Astrocyte of the cerebellum (primary cell): ENCODE data around the gene INA.

Source experiments
- DNase-seq: peaks from one replicate; pipeline ENCODE4 v3.0.0-alpha.2; 2011; ENCODE audit warnings: low read depth
- H3K4me3 ChIP-seq: 2 replicates; pipeline ENCODE4 v1.5.1; 2011; ENCODE audit warnings: mild to moderate bottlenecking, low read depth, low read length, moderate library complexity
- in situ Hi-C: cut with HindIII; loops from 2 replicates; pipeline ENCODE4 v1.10.0; 2017; ENCODE audit warnings: low sequenced_read_pairs
- TF ChIP-seq, protein P1 (sequence below): IDR thresholded peaks from 2 replicates; pipeline ENCODE4 v1.5.1; 2012; ENCODE audit warnings: low read length, low read depth, moderate library complexity, mild to moderate bottlenecking; ENCODE audit errors: missing control alignments

INA gene

DNA sequence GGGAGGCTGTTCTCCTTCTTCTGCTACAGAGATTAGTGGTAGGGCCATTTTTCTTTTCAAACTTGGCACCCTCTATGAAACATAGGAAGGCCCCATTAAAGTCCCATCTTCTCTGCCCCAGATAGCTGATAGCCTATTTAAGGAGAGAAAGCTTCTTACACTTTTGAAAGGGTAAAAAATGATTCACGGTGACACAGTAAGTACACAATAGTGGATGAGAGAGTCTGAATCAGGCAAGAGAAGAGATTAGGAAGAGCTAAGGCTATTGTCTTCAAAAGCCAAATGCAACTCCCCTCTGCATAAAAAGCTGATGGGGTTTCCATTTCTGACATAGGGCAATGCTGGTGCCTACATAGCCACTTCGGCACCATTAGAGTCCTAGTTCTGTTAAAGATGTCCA, 3.6 kb downstream of the INA start:
- H3K4me3 ChIP-seq: no peak overlapping the region
- in situ Hi-C loops: no loop called here
- TF ChIP-seq, protein P1, sequence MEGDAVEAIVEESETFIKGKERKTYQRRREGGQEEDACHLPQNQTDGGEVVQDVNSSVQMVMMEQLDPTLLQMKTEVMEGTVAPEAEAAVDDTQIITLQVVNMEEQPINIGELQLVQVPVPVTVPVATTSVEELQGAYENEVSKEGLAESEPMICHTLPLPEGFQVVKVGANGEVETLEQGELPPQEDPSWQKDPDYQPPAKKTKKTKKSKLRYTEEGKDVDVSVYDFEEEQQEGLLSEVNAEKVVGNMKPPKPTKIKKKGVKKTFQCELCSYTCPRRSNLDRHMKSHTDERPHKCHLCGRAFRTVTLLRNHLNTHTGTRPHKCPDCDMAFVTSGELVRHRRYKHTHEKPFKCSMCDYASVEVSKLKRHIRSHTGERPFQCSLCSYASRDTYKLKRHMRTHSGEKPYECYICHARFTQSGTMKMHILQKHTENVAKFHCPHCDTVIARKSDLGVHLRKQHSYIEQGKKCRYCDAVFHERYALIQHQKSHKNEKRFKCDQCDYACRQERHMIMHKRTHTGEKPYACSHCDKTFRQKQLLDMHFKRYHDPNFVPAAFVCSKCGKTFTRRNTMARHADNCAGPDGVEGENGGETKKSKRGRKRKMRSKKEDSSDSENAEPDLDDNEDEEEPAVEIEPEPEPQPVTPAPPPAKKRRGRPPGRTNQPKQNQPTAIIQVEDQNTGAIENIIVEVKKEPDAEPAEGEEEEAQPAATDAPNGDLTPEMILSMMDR: no peak
- DNase-seq: no peak

DNA sequence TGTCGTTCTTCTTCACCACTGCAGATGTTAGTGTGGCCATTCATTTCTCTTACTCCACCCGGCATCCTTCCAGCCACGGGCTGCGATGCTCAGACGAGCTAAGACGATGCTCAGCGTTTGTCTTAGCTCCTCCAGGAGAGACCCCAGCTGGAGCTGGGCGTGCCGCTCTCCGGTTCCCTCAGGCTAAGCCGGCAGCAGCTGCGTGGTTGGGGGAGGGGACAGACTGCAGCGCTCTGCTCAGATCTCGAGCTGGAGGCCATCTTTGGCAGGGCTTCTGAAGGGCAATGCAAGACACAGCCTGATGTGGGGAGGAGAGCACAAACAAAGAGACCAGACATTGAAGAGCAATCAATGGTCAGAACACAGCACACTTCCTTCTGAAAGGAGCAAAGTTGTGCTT, 4.8 kb downstream of the INA start:
- in situ Hi-C loops: no loop called here
- H3K4me3 ChIP-seq: no peak overlapping the region
- DNase-seq: no peak
- TF ChIP-seq, protein P1: no peak

GRCh38 chr10:103282961-103283360, 6.0 kb downstream of the INA start:
- TF ChIP-seq, protein P1: no peak
- no peak overlapping the region for H3K4me3 ChIP-seq
- in situ Hi-C loops: no loop called here
- no peak for DNase-seq

DNA sequence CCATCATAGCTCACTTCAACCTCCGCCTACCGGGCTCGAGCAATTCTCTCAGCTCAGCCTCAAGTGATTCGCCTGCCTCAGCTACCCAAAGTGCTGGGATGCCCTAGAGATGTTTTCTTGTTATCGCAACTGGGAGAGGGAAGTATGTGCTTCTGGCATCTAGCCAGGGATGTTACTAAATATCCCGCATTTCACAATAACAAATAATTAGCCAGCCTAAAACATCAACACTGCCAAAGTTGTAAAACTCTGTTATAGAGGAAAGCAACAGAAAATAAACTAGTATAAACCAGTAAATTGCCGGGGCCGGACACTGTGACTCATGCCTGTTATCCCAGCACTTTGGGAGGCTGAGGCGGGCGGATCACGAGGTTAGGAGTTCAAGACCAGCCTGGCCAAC, 7.2 kb downstream of the INA start:
- H3K4me3 ChIP-seq: no peak overlapping the region
- DNase-seq: no peak
- TF ChIP-seq, protein P1: no peak
- in situ Hi-C loops: no loop called here

GRCh38 chr10:103287992-103288391, 11.1 kb downstream of the INA start:
- in situ Hi-C loops: no loop called here
- TF ChIP-seq, protein P1: no peak
- DNase-seq: no peak
- H3K4me3 ChIP-seq: no peak overlapping the region

GRCh38 chr10:103291588-103291987, 14.7 kb downstream of the INA start:
- H3K4me3 ChIP-seq: no peak overlapping the region
- DNase-seq: no peak
- TF ChIP-seq, protein P1: no peak
- in situ Hi-C loops: no loop called here
